Measurements from ENCODE around the gene ZCCHC8. TPM values are rescaled to one million over a fixed set of nuclear protein-coding genes. Genes with fewer than 3 reads are reported as not detected.
A peak's percentile ranks its signal among the peaks of the same experiment; 100 is the strongest.

Gene ZCCHC8
- total RNA-seq, 2 donors from 2014 or later: 26.2 to 26.3 TPM

- no peak overlapping the region for H3K9ac ChIP-seq (ENCODE audit: extremely low read depth, low read length, poor library complexity, severe bottlenecking)
- no peak for TF ChIP-seq CTCF (conservative IDR thresholded peaks at IDR 0.05)
- Mint-ChIP-seq H3K27ac (no peak overlapping the region), H3K27me3 (ENCODE audit: insufficient read depth) (no peaks in the 10 kb centered on the region), H3K4me1 (no peaks in the 10 kb centered on the region), H3K4me3 (no peak overlapping the region), H3K9me3 (no peaks in the 10 kb centered on the region), H3K36me3 (ENCODE audit: low read depth) (peaks cover 66% of the 10 kb centered on the region)
- no peaks in the 10 kb centered on the region for H3K27me3 ChIP-seq (ENCODE audit: control insufficient read depth, insufficient read depth, low read length, poor library complexity, severe bottlenecking)
- no peak overlapping the region for H3K4me3 ChIP-seq (ENCODE audit: low read length)
- no peaks in the 10 kb centered on the region for H3K9me3 ChIP-seq (ENCODE audit: control insufficient read depth, low read length)
- H3K4me1 ChIP-seq (ENCODE audit: control insufficient read depth, insufficient read depth, low read length): no peaks in the 10 kb centered on the region
- no peak overlapping the region for H3K27ac ChIP-seq (ENCODE audit: low read depth, low read length)
- peaks cover 90% of the 10 kb centered on the region for H3K36me3 ChIP-seq (ENCODE audit: control insufficient read depth, insufficient read depth, low read length)
- WGBS, 2 experiments (ENCODE audit: insufficient coverage in 1 of 2, insufficient read length in 1 of 2): 90 to 100% methylated on average over 2 to 4 of the region's 6 CpGs
- DNase-seq: no peak
Measured at GRCh38 chr12:122481861-122482260, 18.9 kb downstream of the ZCCHC8 start.

GRCh38 chr12:122480753-122481152 lies 20.0 kb downstream of the ZCCHC8 start:
- H3K4me1 ChIP-seq (ENCODE audit: control insufficient read depth, insufficient read depth, low read length): no peaks in the 10 kb centered on the region
- 94 to 96% methylated on average over 7 to 8 of the region's 8 CpGs for WGBS, 2 experiments (ENCODE audit: insufficient coverage in 1 of 2, insufficient read length in 1 of 2)
- Mint-ChIP-seq H3K27me3 (ENCODE audit: insufficient read depth) (no peaks in the 10 kb centered on the region), H3K36me3 (ENCODE audit: low read depth) (peaks cover 68% of the 10 kb centered on the region), H3K9me3 (no peaks in the 10 kb centered on the region), H3K4me1 (no peaks in the 10 kb centered on the region), H3K27ac (no peak overlapping the region), H3K4me3 (no peak overlapping the region)
- no peak overlapping the region for H3K4me3 ChIP-seq (ENCODE audit: low read length)
- no peak overlapping the region for H3K27ac ChIP-seq (ENCODE audit: low read depth, low read length)
- DNase-seq: peak; percentile 32
- no peaks in the 10 kb centered on the region for H3K27me3 ChIP-seq (ENCODE audit: control insufficient read depth, insufficient read depth, low read length, poor library complexity, severe bottlenecking)
- H3K9me3 ChIP-seq (ENCODE audit: control insufficient read depth, low read length): no peaks in the 10 kb centered on the region
- peaks cover 93% of the 10 kb centered on the region for H3K36me3 ChIP-seq (ENCODE audit: control insufficient read depth, insufficient read depth, low read length)
- no peak for TF ChIP-seq CTCF (conservative IDR thresholded peaks at IDR 0.05)
- no peak overlapping the region for H3K9ac ChIP-seq (ENCODE audit: extremely low read depth, low read length, poor library complexity, severe bottlenecking)

GRCh38 chr12:122474324-122474716 lies 26.4 kb downstream of the ZCCHC8 start:
- H3K4me1 ChIP-seq (ENCODE audit: control insufficient read depth, insufficient read depth, low read length): no peaks in the 10 kb centered on the region
- H3K9me3 ChIP-seq (ENCODE audit: control insufficient read depth, low read length): no peaks in the 10 kb centered on the region
- H3K27me3 Mint-ChIP-seq (ENCODE audit: insufficient read depth): no peaks in the 10 kb centered on the region
- H3K27ac ChIP-seq (ENCODE audit: low read depth, low read length): no peak overlapping the region
- peaks cover 62% of the 10 kb centered on the region for H3K36me3 ChIP-seq (ENCODE audit: control insufficient read depth, insufficient read depth, low read length)
- H3K27me3 ChIP-seq (ENCODE audit: control insufficient read depth, insufficient read depth, low read length, poor library complexity, severe bottlenecking): no peaks in the 10 kb centered on the region
- no peaks in the 10 kb centered on the region for H3K9me3 Mint-ChIP-seq
- H3K9ac ChIP-seq (ENCODE audit: extremely low read depth, low read length, poor library complexity, severe bottlenecking): no peak overlapping the region
- TF ChIP-seq CTCF (conservative IDR thresholded peaks at IDR 0.05): no peak
- H3K36me3 Mint-ChIP-seq (ENCODE audit: low read depth): peaks cover 59% of the 10 kb centered on the region
- no peak overlapping the region for H3K4me3 ChIP-seq (ENCODE audit: low read length)
- H3K27ac Mint-ChIP-seq: no peak overlapping the region
- H3K4me1 Mint-ChIP-seq: peaks cover 2% of the 10 kb centered on the region
- no peak for DNase-seq
- 96 to 98% methylated on average over 2 of the region's 2 CpGs for WGBS, 2 experiments (ENCODE audit: insufficient coverage in 1 of 2, insufficient read length in 1 of 2)
- H3K4me3 Mint-ChIP-seq: no peak overlapping the region
